Measurements from ENCODE around the gene B4GALNT2. TPM values are rescaled to one million over a fixed set of nuclear protein-coding genes. Genes with fewer than 3 reads are reported as not detected.

Gene B4GALNT2
- total and polyA plus RNA-seq, 2 donors (not counting 1 experiment from before 2014, with no cell fraction given) = 0.12 TPM; not detected in 1

GRCh38 chr17:49224198-49224996 is 91.8 kb downstream of the B4GALNT2 start:
- POLR2A ChIA-PET = interaction anchor here (0.7 to 1.2 kb wide), 6 partner anchors 11 to 44 kb away, joined by 3 to 5 read pairs (median 4); partner anchors contain the start of genes ABI3 and GNGT2
- peak overlapping the region; percentile 65 for H2AFZ ChIP-seq (ENCODE audit: insufficient read depth, low read depth, low read length, poor library complexity, severe bottlenecking)
- intact Hi-C loops (cut with micrococcal nuclease) = no loop called here
- ATAC-seq (ENCODE audit: low read depth) = peak; percentile 26
- H3K79me2 ChIP-seq (ENCODE audit: control insufficient read depth, insufficient read depth, low read length) = no peaks in the 10 kb centered on the region
- H3K27ac Mint-ChIP-seq = peak overlapping the region; percentile 63
- peaks cover 4% of the 10 kb centered on the region for H3K27me3 Mint-ChIP-seq
- peak overlapping the region; percentile 87 for H3K4me3 Mint-ChIP-seq
- H4K20me1 ChIP-seq (ENCODE audit: control insufficient read depth, insufficient read depth, low read length, poor library complexity, severe bottlenecking) = peaks cover 5% of the 10 kb centered on the region
- no peaks in the 10 kb centered on the region for H3K9me3 Mint-ChIP-seq (ENCODE audit: insufficient read depth)
- peak overlapping the region; percentile 57 for H3K9ac ChIP-seq (ENCODE audit: low read length)
- CTCF ChIA-PET = interaction anchor here (0.8 to 9.5 kb wide), 7 partner anchors 11 to 67 kb away, joined by 3 to 332 read pairs (median 32); partner anchors contain the start of genes ABI3 and GNGT2
- H3K4me1 Mint-ChIP-seq = peaks cover 43% of the 10 kb centered on the region
- WGBS (ENCODE audit: insufficient coverage) = 3% methylated on average over 95 of the region's 95 CpGs
- TF ChIP-seq EZH2 (IDR thresholded peaks at IDR 0.05; ENCODE audit: borderline replicate concordance, insufficient read depth, low read depth, low read length, poor library complexity, severe bottlenecking) (no peak), CTCF (IDR thresholded peaks at IDR 0.05) (no peak)
- peak; percentile 69 for DNase-seq
- no peak overlapping the region for H3K27ac ChIP-seq (ENCODE audit: low read length in 2 of 2)
- H3K4me3 ChIP-seq (ENCODE audit: control extremely low read depth in 1 of 5, extremely low read depth in 1 of 5, insufficient read depth in 1 of 5, low read depth in 2 of 5, low read length in 4 of 5) = peak overlapping the region; percentile 7 to 56 (median 42)
- peaks cover 0 to 20% (median 8%) of the 10 kb centered on the region in 4 experiments for H3K27me3 ChIP-seq (replicated peaks in 1 of 4; ENCODE audit: control extremely low read depth in 1 of 4, control insufficient read depth in 3 of 4, insufficient read depth in 4 of 4, low read length in 3 of 4)
- peaks cover 0 to 10% (median 0%) of the 10 kb centered on the region in 3 donors for H3K9me3 ChIP-seq (ENCODE audit: control extremely low read depth in 1 of 3, control insufficient read depth in 2 of 3, insufficient read depth in 1 of 3, low read length in 2 of 3)
- H3K4me2 ChIP-seq (replicated peaks; ENCODE audit: low read depth, low read length, poor library complexity, severe bottlenecking) = peak overlapping the region; percentile 85
- H3K36me3 ChIP-seq (replicated peaks in 1 of 2; ENCODE audit: control extremely low read depth in 1 of 2, control insufficient read depth in 1 of 2, extremely low read depth in 1 of 2, insufficient read depth in 2 of 2, low read length in 1 of 2) = peaks cover 0 to 12% of the 10 kb centered on the region in 2 experiments
- peaks cover 43 to 50% of the 10 kb centered on the region in 2 donors for H3K4me1 ChIP-seq (ENCODE audit: control insufficient read depth in 2 of 2, insufficient read depth in 2 of 2, low read length in 2 of 2)
